Spleen (tissue), 7 donors: ENCODE data around the gene PPP3CA.

Experiments used
- CTCF ChIP-seq, 11 experiments: fragments of 200-600 bp in 7 of 11; fragments of 450-650 bp in 4 of 11; sonication (generic) in 4 of 11; IDR thresholded peaks in 8 of 11; conservative IDR thresholded peaks in 3 of 11; 1 replicate in 7 of 11; 2 replicates in 4 of 11; pipeline versions ENCODE4 v1.4.0 to v1.8.0; 2016 to 2021; ENCODE audit warnings: antibody characterized with exemption in 11 of 11, inconsistent platforms in 4 of 11, mild to moderate bottlenecking in 1 of 11
- POLR2AphosphoS5 ChIP-seq, 3 donors: sonication (generic); formaldehyde crosslinking; IDR thresholded peaks; one replicate each; pipeline ENCODE4 v1.5.1; 2017; ENCODE audit warnings: antibody characterized with exemption in 3 of 3
- donor health status: DM: no; HTN: no; CAD: no; lungs with moderate emphysema.
- donor health status: DM: no; HTN: no; CAD: no.
- donor health status: DM: no; HTN: no; CAD: no.

- no peak for TF ChIP-seq CTCF (IDR thresholded peaks at IDR 0.05 in 8 of 11, conservative IDR thresholded peaks at IDR 0.05 in 3 of 11)
- TF ChIP-seq POLR2AphosphoS5 (IDR thresholded peaks at IDR 0.05), result no peak
Measured at GRCh38 chr4:101040776-101041175, 306.6 kb downstream of the PPP3CA start.
